Measurements from ENCODE around the gene HOXC13. TPM values are rescaled to one million over a fixed set of nuclear protein-coding genes. Genes with fewer than 3 reads are reported as not detected.

Gene HOXC13
- total RNA-seq, 1 experiment from 2014 or later, result 0.09 TPM

DNA sequence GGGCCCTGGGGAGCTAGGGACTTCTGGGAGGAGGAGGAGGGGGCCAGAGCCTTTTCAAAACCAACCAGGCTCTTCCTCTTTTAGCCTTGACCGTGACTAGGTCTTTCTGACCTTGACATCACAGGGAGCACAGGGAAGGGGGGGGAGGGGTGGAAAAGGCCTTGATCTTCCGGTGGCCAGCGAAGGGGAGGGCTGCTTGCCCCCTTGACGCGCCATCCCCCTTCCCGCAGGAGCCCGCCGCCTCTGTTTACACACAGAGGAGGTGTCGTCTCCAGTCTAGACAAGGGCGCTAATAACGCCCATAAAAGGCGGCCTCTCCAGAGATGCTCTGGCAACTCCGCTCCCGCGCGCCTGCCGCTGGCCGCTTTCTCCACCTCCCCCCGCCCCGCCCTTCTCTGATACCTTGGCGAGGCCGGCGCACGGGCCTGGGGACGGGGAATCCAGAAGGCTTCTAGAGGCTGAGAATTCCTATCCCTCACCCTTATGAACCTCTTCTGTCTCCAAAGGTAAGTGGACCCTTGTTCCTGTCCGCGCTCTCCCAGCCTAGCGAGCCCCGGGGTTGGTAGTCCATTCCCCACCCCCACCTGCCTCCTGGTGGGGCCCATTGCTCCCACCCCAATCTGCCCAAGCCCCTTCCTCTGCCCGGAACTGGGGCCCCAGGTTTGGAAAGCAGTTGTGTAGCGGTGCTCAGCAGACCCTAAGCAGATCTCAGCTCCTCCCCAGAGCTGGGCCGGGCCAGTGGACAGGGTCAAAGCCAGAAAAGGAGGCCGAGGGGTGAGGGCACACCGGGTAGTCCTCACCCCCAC lies 11.2 kb downstream of the HOXC13 start:
- H3K4me1 Mint-ChIP-seq, result peaks cover 28% of the 10 kb centered on the region
- ChIA-PET POLR2A (no interaction called here), CTCF (interaction anchor here (1.2 to 4.9 kb wide), 5 partner anchors 10 to 203 kb away, joined by 3 to 26 read pairs (median 10); no protein-coding TSS in a partner anchor)
- TF ChIP-seq ZMAT4 (CRISPR knock-in tag; IDR thresholded peaks at IDR 0.05) (no peak), STAT6 (CRISPR knock-in tag; conservative IDR thresholded peaks at IDR 0.05; ENCODE audit: low read depth) (no peak), JAZF1 (CRISPR knock-in tag; IDR thresholded peaks at IDR 0.05) (no peak), GTF2I (CRISPR knock-in tag; conservative IDR thresholded peaks at IDR 0.05) (no peak), SOX15 (CRISPR knock-in tag; IDR thresholded peaks at IDR 0.05) (no peak), ZNF232 (CRISPR knock-in tag; IDR thresholded peaks at IDR 0.05) (no peak)
- TF ChIP-seq, protein P1, sequence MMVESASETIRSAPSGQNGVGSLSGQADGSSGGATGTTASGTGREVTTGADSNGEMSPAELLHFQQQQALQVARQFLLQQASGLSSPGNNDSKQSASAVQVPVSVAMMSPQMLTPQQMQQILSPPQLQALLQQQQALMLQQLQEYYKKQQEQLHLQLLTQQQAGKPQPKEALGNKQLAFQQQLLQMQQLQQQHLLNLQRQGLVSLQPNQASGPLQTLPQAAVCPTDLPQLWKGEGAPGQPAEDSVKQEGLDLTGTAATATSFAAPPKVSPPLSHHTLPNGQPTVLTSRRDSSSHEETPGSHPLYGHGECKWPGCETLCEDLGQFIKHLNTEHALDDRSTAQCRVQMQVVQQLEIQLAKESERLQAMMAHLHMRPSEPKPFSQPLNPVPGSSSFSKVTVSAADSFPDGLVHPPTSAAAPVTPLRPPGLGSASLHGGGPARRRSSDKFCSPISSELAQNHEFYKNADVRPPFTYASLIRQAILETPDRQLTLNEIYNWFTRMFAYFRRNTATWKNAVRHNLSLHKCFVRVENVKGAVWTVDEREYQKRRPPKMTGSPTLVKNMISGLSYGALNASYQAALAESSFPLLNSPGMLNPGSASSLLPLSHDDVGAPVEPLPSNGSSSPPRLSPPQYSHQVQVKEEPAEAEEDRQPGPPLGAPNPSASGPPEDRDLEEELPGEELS (CRISPR knock-in tag; IDR thresholded peaks at IDR 0.05), result no peak
- ATAC-seq (peak; percentile 13), DNase-seq (ENCODE audit: low spot score) (peak; percentile 69)
- peaks cover 100% of the 10 kb centered on the region for H3K27me3 Mint-ChIP-seq (ENCODE audit: low read depth)
- no peaks in the 10 kb centered on the region for H3K36me3 Mint-ChIP-seq
- no peak overlapping the region for H3K27ac Mint-ChIP-seq
- H3K9me3 Mint-ChIP-seq, result no peaks in the 10 kb centered on the region
- H3K4me3 Mint-ChIP-seq, result no peak overlapping the region; the same call in 1 of the 2 replicates

DNA sequence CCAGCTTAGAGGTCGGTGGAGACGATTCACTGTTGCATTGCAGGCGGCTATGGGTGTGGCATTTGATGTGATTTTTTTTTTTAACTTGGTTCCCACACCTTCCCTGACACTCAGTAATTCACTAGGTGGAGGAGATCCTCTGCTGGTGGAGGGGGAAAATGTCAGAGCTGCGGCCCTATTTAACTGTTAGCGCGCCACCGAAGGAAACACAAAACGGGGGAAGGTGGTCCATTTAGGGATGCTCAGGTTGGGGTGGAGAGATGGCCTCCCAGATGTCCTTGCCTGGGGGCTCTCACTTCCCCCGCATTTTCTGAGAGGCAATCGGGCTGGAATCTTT lies 11.8 kb downstream of the HOXC13 start:
- TF ChIP-seq, protein P2, sequence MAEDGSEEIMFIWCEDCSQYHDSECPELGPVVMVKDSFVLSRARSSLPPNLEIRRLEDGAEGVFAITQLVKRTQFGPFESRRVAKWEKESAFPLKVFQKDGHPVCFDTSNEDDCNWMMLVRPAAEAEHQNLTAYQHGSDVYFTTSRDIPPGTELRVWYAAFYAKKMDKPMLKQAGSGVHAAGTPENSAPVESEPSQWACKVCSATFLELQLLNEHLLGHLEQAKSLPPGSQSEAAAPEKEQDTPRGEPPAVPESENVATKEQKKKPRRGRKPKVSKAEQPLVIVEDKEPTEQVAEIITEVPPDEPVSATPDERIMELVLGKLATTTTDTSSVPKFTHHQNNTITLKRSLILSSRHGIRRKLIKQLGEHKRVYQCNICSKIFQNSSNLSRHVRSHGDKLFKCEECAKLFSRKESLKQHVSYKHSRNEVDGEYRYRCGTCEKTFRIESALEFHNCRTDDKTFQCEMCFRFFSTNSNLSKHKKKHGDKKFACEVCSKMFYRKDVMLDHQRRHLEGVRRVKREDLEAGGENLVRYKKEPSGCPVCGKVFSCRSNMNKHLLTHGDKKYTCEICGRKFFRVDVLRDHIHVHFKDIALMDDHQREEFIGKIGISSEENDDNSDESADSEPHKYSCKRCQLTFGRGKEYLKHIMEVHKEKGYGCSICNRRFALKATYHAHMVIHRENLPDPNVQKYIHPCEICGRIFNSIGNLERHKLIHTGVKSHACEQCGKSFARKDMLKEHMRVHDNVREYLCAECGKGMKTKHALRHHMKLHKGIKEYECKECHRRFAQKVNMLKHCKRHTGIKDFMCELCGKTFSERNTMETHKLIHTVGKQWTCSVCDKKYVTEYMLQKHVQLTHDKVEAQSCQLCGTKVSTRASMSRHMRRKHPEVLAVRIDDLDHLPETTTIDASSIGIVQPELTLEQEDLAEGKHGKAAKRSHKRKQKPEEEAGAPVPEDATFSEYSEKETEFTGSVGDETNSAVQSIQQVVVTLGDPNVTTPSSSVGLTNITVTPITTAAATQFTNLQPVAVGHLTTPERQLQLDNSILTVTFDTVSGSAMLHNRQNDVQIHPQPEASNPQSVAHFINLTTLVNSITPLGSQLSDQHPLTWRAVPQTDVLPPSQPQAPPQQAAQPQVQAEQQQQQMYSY (CRISPR knock-in tag; IDR thresholded peaks at IDR 0.05), result no peak
- TF ChIP-seq SMAD3 (CRISPR knock-in tag; IDR thresholded peaks at IDR 0.05; ENCODE audit: borderline replicate concordance), result no peak
- no peak for TF ChIP-seq ZNF263 (CRISPR knock-in tag; IDR thresholded peaks at IDR 0.05; ENCODE audit: low read depth)
- TF ChIP-seq USF2 (CRISPR knock-in tag; IDR thresholded peaks at IDR 0.05), result no peak
- no peak for TF ChIP-seq ZNF671 (CRISPR knock-in tag; IDR thresholded peaks at IDR 0.05)
- TF ChIP-seq ATF1 (CRISPR knock-in tag; IDR thresholded peaks at IDR 0.05), result no peak
- TF ChIP-seq ESRRA (CRISPR knock-in tag; IDR thresholded peaks at IDR 0.05; ENCODE audit: borderline replicate concordance), result no peak
- TF ChIP-seq ZNF423 (CRISPR knock-in tag; IDR thresholded peaks at IDR 0.05), result no peak
- no peak for TF ChIP-seq ZNF219 (CRISPR knock-in tag; IDR thresholded peaks at IDR 0.05; ENCODE audit: borderline replicate concordance)
- TF ChIP-seq ZBTB43 (CRISPR knock-in tag; IDR thresholded peaks at IDR 0.05), result no peak
- POLR2A ChIA-PET, result no interaction called here
- Mint-ChIP-seq H3K4me3 (no peak overlapping the region), H3K9me3 (no peaks in the 10 kb centered on the region), H3K27me3 (ENCODE audit: low read depth) (peaks cover 100% of the 10 kb centered on the region), H3K36me3 (no peaks in the 10 kb centered on the region), H3K4me1 (peaks cover 23% of the 10 kb centered on the region), H3K27ac (no peak overlapping the region)
- DNase-seq (ENCODE audit: low spot score) (no peak), ATAC-seq (no peak)
- CTCF ChIA-PET, result interaction anchor here (1.2 to 4.9 kb wide), 4 partner anchors 10 to 204 kb away, joined by 3 to 26 read pairs (median 14); no protein-coding TSS in a partner anchor
